RWPE2 (cell line): ENCODE measurements around the gene TTC1.
A peak's percentile ranks its signal among the peaks of the same experiment; 100 is the strongest.

Source experiments
- ATAC-seq: fragments of 200-7000 bp; cut with Tn5 transposase; 3 replicates; pipeline ENCODE4 v1.9.1; 2021; ENCODE audit warnings: low read depth
- DNase-seq: peaks from one replicate; pipeline ENCODE4 v3.0.0-alpha.2; 2020; ENCODE audit warnings: low spot score
- H3K27ac ChIP-seq: fragments of 450-650 bp; 2 replicates; pipeline ENCODE4 v1.5.1; 2017; ENCODE audit warnings: mild to moderate bottlenecking; ENCODE audit not compliant: poor library complexity, severe bottlenecking
- H3K27me3 ChIP-seq: fragments of 250-450 bp; sonication (Bioruptor Pico); 2 replicates; pipeline ENCODE4 v1.5.1; 2021; ENCODE audit warnings: mild to moderate bottlenecking, moderate library complexity; ENCODE audit not compliant: insufficient read depth, poor library complexity, severe bottlenecking
- H3K36me3 ChIP-seq: fragments of 250-450 bp; sonication (Bioruptor Pico); 2 replicates; pipeline ENCODE4 v1.5.1; 2020; ENCODE audit warnings: low read depth, mild to moderate bottlenecking, moderate library complexity
- H3K4me1 ChIP-seq: fragments of 250-450 bp; sonication (Bioruptor Pico); 2 replicates; pipeline ENCODE4 v1.5.1; 2021; ENCODE audit warnings: mild to moderate bottlenecking, moderate library complexity; ENCODE audit not compliant: insufficient read depth, poor library complexity, severe bottlenecking
- H3K4me3 ChIP-seq: fragments of 250-450 bp; sonication (Bioruptor Pico); 2 replicates; pipeline ENCODE4 v1.5.1; 2021; ENCODE audit warnings: mild to moderate bottlenecking, moderate library complexity; ENCODE audit not compliant: severe bottlenecking
- H3K9me3 ChIP-seq: fragments of 250-450 bp; sonication (Bioruptor Pico); 2 replicates; pipeline ENCODE4 v1.5.1; 2021; ENCODE audit warnings: mild to moderate bottlenecking, moderate library complexity; ENCODE audit not compliant: severe bottlenecking
- TF ChIP-seq, protein P1 (sequence below): fragments of 450-650 bp; IDR thresholded peaks from one replicate; pipeline ENCODE4 v1.5.1; 2017; ENCODE audit warnings: mild to moderate bottlenecking, moderate library complexity; ENCODE audit not compliant: poor library complexity, severe bottlenecking

The TTC1 gene

GRCh38 chr5:160083501-160083900 lies 74.6 kb downstream of the TTC1 start:
- no peak overlapping the region for H3K4me3 ChIP-seq
- no peaks in the 10 kb centered on the region for H3K9me3 ChIP-seq
- H3K27ac ChIP-seq = peak overlapping the region; percentile 80
- ATAC-seq = peak; percentile 78
- TF ChIP-seq, protein P1, sequence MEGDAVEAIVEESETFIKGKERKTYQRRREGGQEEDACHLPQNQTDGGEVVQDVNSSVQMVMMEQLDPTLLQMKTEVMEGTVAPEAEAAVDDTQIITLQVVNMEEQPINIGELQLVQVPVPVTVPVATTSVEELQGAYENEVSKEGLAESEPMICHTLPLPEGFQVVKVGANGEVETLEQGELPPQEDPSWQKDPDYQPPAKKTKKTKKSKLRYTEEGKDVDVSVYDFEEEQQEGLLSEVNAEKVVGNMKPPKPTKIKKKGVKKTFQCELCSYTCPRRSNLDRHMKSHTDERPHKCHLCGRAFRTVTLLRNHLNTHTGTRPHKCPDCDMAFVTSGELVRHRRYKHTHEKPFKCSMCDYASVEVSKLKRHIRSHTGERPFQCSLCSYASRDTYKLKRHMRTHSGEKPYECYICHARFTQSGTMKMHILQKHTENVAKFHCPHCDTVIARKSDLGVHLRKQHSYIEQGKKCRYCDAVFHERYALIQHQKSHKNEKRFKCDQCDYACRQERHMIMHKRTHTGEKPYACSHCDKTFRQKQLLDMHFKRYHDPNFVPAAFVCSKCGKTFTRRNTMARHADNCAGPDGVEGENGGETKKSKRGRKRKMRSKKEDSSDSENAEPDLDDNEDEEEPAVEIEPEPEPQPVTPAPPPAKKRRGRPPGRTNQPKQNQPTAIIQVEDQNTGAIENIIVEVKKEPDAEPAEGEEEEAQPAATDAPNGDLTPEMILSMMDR = no peak
- DNase-seq = no peak
- peaks cover 23% of the 10 kb centered on the region for H3K36me3 ChIP-seq
- no peaks in the 10 kb centered on the region for H3K27me3 ChIP-seq
- H3K4me1 ChIP-seq = peaks cover 21% of the 10 kb centered on the region

DNA sequence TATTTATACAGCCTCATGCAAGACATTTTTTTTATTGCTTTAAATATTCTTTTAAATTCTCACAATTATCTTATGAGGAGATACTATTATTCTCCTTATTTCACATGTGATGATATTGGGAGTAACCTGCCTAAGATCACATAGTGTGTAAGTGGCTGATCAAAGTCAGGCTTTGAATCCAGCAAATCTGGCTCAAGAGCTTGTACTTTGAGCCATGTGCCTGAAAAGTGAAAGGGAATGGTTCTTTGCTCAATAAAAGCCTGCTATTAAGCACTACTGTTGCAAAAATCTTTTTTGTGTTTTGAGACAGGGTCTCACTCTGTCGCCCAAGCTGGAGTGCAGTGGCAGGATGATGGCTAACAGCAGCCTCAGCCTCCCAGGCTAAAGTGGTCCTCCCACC lies 75.2 kb downstream of the TTC1 start:
- Histone ChIP-seq H3K9me3 (no peaks in the 10 kb centered on the region), H3K27me3 (no peaks in the 10 kb centered on the region), H3K27ac (peak overlapping the region; percentile 80), H3K4me1 (peaks cover 21% of the 10 kb centered on the region), H3K36me3 (peaks cover 19% of the 10 kb centered on the region), H3K4me3 (no peak overlapping the region)
- no peak for ATAC-seq
- DNase-seq = no peak
- TF ChIP-seq, protein P1 = no peak

GRCh38 chr5:160087199-160087598 lies 78.3 kb downstream of the TTC1 start:
- H3K4me3 ChIP-seq = no peak overlapping the region

DNA sequence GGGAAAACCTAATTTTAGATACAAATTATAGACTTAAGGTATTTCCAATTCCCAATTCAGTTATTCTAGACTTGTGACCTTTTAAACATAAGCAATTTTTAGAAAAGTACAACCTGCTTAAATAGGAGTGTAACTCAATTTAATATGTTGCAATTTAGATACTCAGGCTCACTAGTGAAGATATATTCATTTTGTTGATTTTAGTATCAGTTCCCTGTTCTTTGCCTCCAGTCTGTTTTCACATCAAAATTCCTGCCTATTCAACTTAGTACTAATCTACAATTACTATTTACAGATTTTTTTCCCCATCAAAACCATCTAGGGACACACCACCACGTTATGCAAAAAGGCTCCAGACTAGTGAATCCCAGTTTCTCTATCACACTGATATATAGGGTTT lies 79.9 kb downstream of the TTC1 start:
- TF ChIP-seq, protein P1 = no peak
- H3K36me3 ChIP-seq = peaks cover 32% of the 10 kb centered on the region
- no peaks in the 10 kb centered on the region for H3K27me3 ChIP-seq
- ATAC-seq (no peak), DNase-seq (no peak)
- H3K9me3 ChIP-seq = peaks cover 2% of the 10 kb centered on the region
- H3K4me1 ChIP-seq = peaks cover 12% of the 10 kb centered on the region
- H3K27ac ChIP-seq = no peak overlapping the region
- no peak overlapping the region for H3K4me3 ChIP-seq

More at GRCh38 chr5:160087199-160087598, 78.3 kb downstream of the TTC1 start:
- H3K4me1 ChIP-seq = peaks cover 27% of the 10 kb centered on the region
- ATAC-seq (no peak), DNase-seq (no peak)
- H3K27ac ChIP-seq = no peak overlapping the region
- peaks cover 2% of the 10 kb centered on the region for H3K9me3 ChIP-seq
- peaks cover 16% of the 10 kb centered on the region for H3K36me3 ChIP-seq
- H3K27me3 ChIP-seq = no peaks in the 10 kb centered on the region
- TF ChIP-seq, protein P1 = no peak

- ATAC-seq = no peak
- peaks cover 2% of the 10 kb centered on the region for H3K9me3 ChIP-seq
- H3K36me3 ChIP-seq = peaks cover 39% of the 10 kb centered on the region
- peak overlapping the region; percentile 3 for H3K27ac ChIP-seq
- peaks cover 7% of the 10 kb centered on the region for H3K4me1 ChIP-seq
- no peak overlapping the region for H3K4me3 ChIP-seq
- no peaks in the 10 kb centered on the region for H3K27me3 ChIP-seq
- TF ChIP-seq, protein P1 = no peak
- DNase-seq = no peak
Measured at GRCh38 chr5:160089531-160089930, 80.6 kb downstream of the TTC1 start.
